A673 (cell line): Measurements from ENCODE around the gene ZNF3.

Experiments
- CTCF ChIP-seq: fragments of 300-800, 200-600 bp; sonication (generic); conservative IDR thresholded peaks from 2 replicates; pipeline ENCODE4 v1.5.1; 2017; ENCODE audit warnings: low read depth, mild to moderate bottlenecking, antibody characterized with exemption, low read length, moderate library complexity, mixed read lengths
- EZH2 ChIP-seq: fragments of 200-600 bp; sonication (generic); IDR thresholded peaks from 2 replicates; pipeline ENCODE4 v1.6.1; 2017; ENCODE audit warnings: borderline replicate concordance, low read depth, mild to moderate bottlenecking, mixed read lengths, antibody characterized with exemption, low read length; ENCODE audit not compliant: poor library complexity, severe bottlenecking

- TF ChIP-seq CTCF: no peak
- no peak for TF ChIP-seq EZH2
These were observed 39.2 kb upstream of the ZNF3 start for GRCh38 chr7:100120733-100121036.
